Vagina (tissue), 2 donors: ENCODE data around the gene RRAS.

Experiments
- POLR2A ChIP-seq, 2 donors: fragments of 450-650 bp; IDR thresholded peaks; one replicate each; pipeline ENCODE4 v1.6.1; 2017; ENCODE audit warnings: antibody characterized with exemption in 2 of 2, mild to moderate bottlenecking in 2 of 2, moderate library complexity in 2 of 2
- TF ChIP-seq, protein P1 (sequence below), 3 experiments: fragments of 450-650 bp in 2 of 3; fragments of 200-600 bp in 1 of 3; sonication (generic) in 1 of 3; IDR thresholded peaks; one replicate each; pipeline ENCODE4 v1.5.1; 2017 to 2019; ENCODE audit warnings: antibody characterized with exemption in 3 of 3, mild to moderate bottlenecking in 2 of 3, moderate library complexity in 2 of 3

- TF ChIP-seq POLR2A (IDR thresholded peaks at IDR 0.05): no peak
- TF ChIP-seq, protein P1, sequence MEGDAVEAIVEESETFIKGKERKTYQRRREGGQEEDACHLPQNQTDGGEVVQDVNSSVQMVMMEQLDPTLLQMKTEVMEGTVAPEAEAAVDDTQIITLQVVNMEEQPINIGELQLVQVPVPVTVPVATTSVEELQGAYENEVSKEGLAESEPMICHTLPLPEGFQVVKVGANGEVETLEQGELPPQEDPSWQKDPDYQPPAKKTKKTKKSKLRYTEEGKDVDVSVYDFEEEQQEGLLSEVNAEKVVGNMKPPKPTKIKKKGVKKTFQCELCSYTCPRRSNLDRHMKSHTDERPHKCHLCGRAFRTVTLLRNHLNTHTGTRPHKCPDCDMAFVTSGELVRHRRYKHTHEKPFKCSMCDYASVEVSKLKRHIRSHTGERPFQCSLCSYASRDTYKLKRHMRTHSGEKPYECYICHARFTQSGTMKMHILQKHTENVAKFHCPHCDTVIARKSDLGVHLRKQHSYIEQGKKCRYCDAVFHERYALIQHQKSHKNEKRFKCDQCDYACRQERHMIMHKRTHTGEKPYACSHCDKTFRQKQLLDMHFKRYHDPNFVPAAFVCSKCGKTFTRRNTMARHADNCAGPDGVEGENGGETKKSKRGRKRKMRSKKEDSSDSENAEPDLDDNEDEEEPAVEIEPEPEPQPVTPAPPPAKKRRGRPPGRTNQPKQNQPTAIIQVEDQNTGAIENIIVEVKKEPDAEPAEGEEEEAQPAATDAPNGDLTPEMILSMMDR (IDR thresholded peaks at IDR 0.05): no peak
Measured at GRCh38 chr19:49657493-49658138, 17.7 kb upstream of the RRAS start.
